CD4-positive, alpha-beta T cell (primary cell): Measurements from ENCODE around the gene C1QTNF9. TPM values are rescaled to one million over a fixed set of nuclear protein-coding genes. Genes with fewer than 3 reads are reported as not detected.

Experiments used
- ATAC-seq: fragments of 200-7000 bp; cut with Tn5 transposase; one replicate; pipeline ENCODE4 v1.10.0; 2022; ENCODE audit warnings: mild to moderate bottlenecking; ENCODE audit not compliant: poor library complexity
- CTCF ChIA-PET: fragments of 350-600 bp; sonication (Branson Sonifier 250); formaldehyde crosslinking; loops from one replicate; lab custom pipeline; 2021; ENCODE audit warnings: antibody characterized with exemption, inconsistent platforms; lab: Charles Lee
- POLR2A ChIA-PET: fragments of 350-600 bp; sonication (Branson Sonifier 250); formaldehyde crosslinking; loops from one replicate; lab custom pipeline; 2021; ENCODE audit warnings: antibody characterized with exemption, inconsistent platforms; lab: Charles Lee
- DNase-seq, 14 experiments: peaks; one replicate each; pipeline ENCODE4 v3.0.0-alpha.2; 2013 to 2020; ENCODE audit warnings: mixed read lengths in 2 of 14
- H3K27ac ChIP-seq, 2 donors: one replicate each; pipeline versions ENCODE4 v1.5.1 to v1.7.0; 2013; ENCODE audit warnings: low read length in 2 of 2, low read depth in 1 of 2, mild to moderate bottlenecking in 1 of 2
- H3K27me3 ChIP-seq, 2 experiments: 1 replicate in 1 of 2; 2 replicates in 1 of 2; pipeline versions ENCODE4 v1.6.1 to v1.7.0; 2013; ENCODE audit warnings: low read length in 2 of 2, control low read depth in 1 of 2, mild to moderate bottlenecking in 1 of 2, moderate library complexity in 1 of 2; ENCODE audit not compliant: insufficient read depth in 2 of 2, control insufficient read depth in 1 of 2
- H3K36me3 ChIP-seq: one replicate; pipeline ENCODE4 v1.6.1; 2013; ENCODE audit warnings: low read length, control low read depth; ENCODE audit not compliant: insufficient read depth
- H3K4me1 ChIP-seq: one replicate; pipeline ENCODE4 v1.6.1; 2013; ENCODE audit warnings: low read length, control low read depth; ENCODE audit not compliant: insufficient read depth
- H3K4me3 ChIP-seq: one replicate; pipeline ENCODE4 v1.5.1; 2013; ENCODE audit warnings: mild to moderate bottlenecking, low read length, moderate library complexity
- H3K9me3 ChIP-seq, 2 experiments: 1 replicate in 1 of 2; 2 replicates in 1 of 2; pipeline versions ENCODE4 v1.6.1 to v1.7.0; 2013; ENCODE audit warnings: low read length in 2 of 2, mild to moderate bottlenecking in 2 of 2, control low read depth in 1 of 2, moderate library complexity in 1 of 2; ENCODE audit not compliant: control insufficient read depth in 1 of 2, insufficient read depth in 1 of 2
- H3K27ac Mint-ChIP-seq: one replicate; pipeline ENCODE4 v1.8.0; 2020; ENCODE audit warnings: mixed read lengths
- H3K27me3 Mint-ChIP-seq: one replicate; pipeline ENCODE4 v1.8.0; 2021; ENCODE audit warnings: mixed read lengths
- H3K36me3 Mint-ChIP-seq: one replicate; pipeline ENCODE4 v1.8.0; 2021; ENCODE audit warnings: low read depth, mixed read lengths
- H3K4me1 Mint-ChIP-seq: one replicate; pipeline ENCODE4 v1.8.0; 2021; ENCODE audit warnings: low read depth, mixed read lengths
- H3K4me3 Mint-ChIP-seq: one replicate; pipeline ENCODE4 v1.8.0; 2020; ENCODE audit warnings: mild to moderate bottlenecking, mixed read lengths
- H3K9me3 Mint-ChIP-seq: one replicate; pipeline ENCODE4 v1.8.0; 2020; ENCODE audit warnings: mixed read lengths
- intact Hi-C, 2 experiments: fragments of 100-400 bp; cut with DNase I in 1 of 2; cut with micrococcal nuclease in 1 of 2; formaldehyde crosslinking; loops; one replicate each; pipeline versions ENCODE4 v1.15.1 to v1.9.0; 2023 to 2025; cut with DNase I, micrococcal nuclease
- total RNA-seq, 174 experiments: library from RNA in 2 of 174; stranded (reverse) in 2 of 174; gene quantifications; one replicate each; pipeline ENCODE4 v1.2.3 and lab custom pipeline; 2021 to 2026
- TF ChIP-seq, protein P1 (sequence below): fragments of 200-600 bp; IDR thresholded peaks from one replicate; pipeline ENCODE4 v1.8.0; 2022; ENCODE audit warnings: antibody characterized with exemption, mild to moderate bottlenecking

The C1QTNF9 gene
- total RNA-seq, 2 experiments from 2014 or later: not detected

DNA sequence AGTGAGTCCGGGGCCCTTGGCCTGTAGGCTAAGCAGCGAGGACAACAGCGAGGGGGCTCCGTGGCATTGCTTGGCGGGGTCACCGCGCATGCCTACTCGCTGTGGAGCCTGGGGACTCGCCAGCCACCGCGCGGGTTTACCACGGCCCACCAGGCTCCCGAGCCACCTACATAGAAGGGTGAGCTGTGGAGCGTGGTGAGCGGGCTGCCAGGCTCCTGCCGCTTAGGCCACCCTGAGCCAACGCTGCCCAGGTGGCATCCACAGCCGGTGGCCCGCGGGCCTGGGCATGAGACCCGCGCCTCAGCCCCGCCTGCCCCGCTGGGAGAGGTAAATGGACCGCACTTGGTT is 31.2 kb downstream of the C1QTNF9 start:
- CTCF ChIA-PET: no interaction called here
- intact Hi-C loops: no loop called here

DNA sequence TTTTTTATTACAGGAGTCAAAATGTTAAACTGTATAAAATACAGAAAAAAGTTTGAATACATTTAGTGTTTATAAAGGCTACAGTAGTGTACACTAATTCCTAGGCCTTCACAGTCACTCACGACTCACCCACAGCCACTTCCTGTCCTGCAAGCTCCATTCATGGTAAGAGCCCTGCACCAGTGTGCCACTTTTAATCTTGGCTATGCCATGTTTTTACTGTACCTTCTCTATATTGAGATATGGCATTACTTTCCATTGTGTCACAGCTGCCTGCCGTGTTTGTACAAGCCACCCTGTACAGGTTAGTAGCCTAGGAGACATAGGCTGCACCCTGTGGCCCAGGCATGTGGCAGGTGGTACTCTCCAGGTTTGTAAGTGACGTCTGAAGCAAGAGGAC is 32.1 kb downstream of the C1QTNF9 start:
- Mint-ChIP-seq H3K4me3 (no peak overlapping the region), H3K27ac (no peak overlapping the region), H3K4me1 (no peaks in the 10 kb centered on the region), H3K36me3 (no peaks in the 10 kb centered on the region), H3K9me3 (no peaks in the 10 kb centered on the region), H3K27me3 (no peaks in the 10 kb centered on the region)
- POLR2A ChIA-PET: no interaction called here
- intact Hi-C loops: no loop called here
- H3K36me3 ChIP-seq: no peaks in the 10 kb centered on the region
- TF ChIP-seq, protein P1, sequence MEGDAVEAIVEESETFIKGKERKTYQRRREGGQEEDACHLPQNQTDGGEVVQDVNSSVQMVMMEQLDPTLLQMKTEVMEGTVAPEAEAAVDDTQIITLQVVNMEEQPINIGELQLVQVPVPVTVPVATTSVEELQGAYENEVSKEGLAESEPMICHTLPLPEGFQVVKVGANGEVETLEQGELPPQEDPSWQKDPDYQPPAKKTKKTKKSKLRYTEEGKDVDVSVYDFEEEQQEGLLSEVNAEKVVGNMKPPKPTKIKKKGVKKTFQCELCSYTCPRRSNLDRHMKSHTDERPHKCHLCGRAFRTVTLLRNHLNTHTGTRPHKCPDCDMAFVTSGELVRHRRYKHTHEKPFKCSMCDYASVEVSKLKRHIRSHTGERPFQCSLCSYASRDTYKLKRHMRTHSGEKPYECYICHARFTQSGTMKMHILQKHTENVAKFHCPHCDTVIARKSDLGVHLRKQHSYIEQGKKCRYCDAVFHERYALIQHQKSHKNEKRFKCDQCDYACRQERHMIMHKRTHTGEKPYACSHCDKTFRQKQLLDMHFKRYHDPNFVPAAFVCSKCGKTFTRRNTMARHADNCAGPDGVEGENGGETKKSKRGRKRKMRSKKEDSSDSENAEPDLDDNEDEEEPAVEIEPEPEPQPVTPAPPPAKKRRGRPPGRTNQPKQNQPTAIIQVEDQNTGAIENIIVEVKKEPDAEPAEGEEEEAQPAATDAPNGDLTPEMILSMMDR: no peak
- CTCF ChIA-PET: no interaction called here
- H3K27ac ChIP-seq: no peak overlapping the region
- peaks cover 0 to 18% of the 10 kb centered on the region in 2 experiments for H3K9me3 ChIP-seq
- ATAC-seq (no peak), DNase-seq (no peak)
- no peak overlapping the region for H3K4me3 ChIP-seq
- no peaks in the 10 kb centered on the region for H3K27me3 ChIP-seq
- no peaks in the 10 kb centered on the region for H3K4me1 ChIP-seq

More for the DNA sequence above, 31.2 kb downstream of the C1QTNF9 start:
- Mint-ChIP-seq H3K27me3 (no peaks in the 10 kb centered on the region), H3K9me3 (no peaks in the 10 kb centered on the region), H3K4me3 (no peak overlapping the region), H3K27ac (no peak overlapping the region), H3K36me3 (no peaks in the 10 kb centered on the region), H3K4me1 (no peaks in the 10 kb centered on the region)
- peaks cover 0 to 18% of the 10 kb centered on the region in 2 experiments for H3K9me3 ChIP-seq
- no peak overlapping the region for H3K27ac ChIP-seq
- no peak for DNase-seq
- TF ChIP-seq, protein P1: no peak
- H3K4me1 ChIP-seq: no peaks in the 10 kb centered on the region
- POLR2A ChIA-PET: no interaction called here
- no peak for ATAC-seq
- H3K4me3 ChIP-seq: no peak overlapping the region
- no peaks in the 10 kb centered on the region for H3K36me3 ChIP-seq
- H3K27me3 ChIP-seq: no peaks in the 10 kb centered on the region

DNA sequence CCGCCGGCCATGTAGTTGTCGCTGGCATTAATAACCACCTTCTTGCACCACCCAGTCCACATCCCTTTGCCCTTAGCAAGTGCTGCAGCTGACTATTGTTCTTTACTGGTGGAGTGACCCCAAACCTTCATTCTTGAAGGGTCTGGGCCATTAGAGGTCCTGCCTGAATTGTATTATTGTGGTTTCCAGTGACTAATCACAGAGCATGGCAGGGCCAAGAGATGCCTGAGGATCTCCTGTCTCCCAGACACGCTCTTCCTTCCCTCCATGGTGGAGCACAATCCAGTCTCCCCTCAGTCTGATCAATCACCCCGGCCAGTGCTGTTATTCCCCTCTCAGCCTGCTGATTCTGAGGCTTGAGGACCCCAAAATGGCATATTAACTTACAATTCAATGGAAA is 39.0 kb downstream of the C1QTNF9 start:
- Histone ChIP-seq H3K9me3 (no peaks in the 10 kb centered on the region), H3K4me1 (no peaks in the 10 kb centered on the region), H3K4me3 (no peak overlapping the region), H3K27ac (no peak overlapping the region), H3K27me3 (no peaks in the 10 kb centered on the region), H3K36me3 (no peaks in the 10 kb centered on the region)
- no peaks in the 10 kb centered on the region for H3K27me3 Mint-ChIP-seq
- no peak overlapping the region for H3K27ac Mint-ChIP-seq
- H3K4me1 Mint-ChIP-seq: no peaks in the 10 kb centered on the region
- no peak overlapping the region for H3K4me3 Mint-ChIP-seq
- H3K9me3 Mint-ChIP-seq: no peaks in the 10 kb centered on the region
- ChIA-PET POLR2A (no interaction called here), CTCF (interaction anchor here (0.5 kb wide), 1 partner anchor 20 kb away, joined by 3 read pairs; no protein-coding TSS in a partner anchor)
- DNase-seq (no peak), ATAC-seq (no peak)
- TF ChIP-seq, protein P1: no peak
- intact Hi-C loops: no loop called here
- H3K36me3 Mint-ChIP-seq: no peaks in the 10 kb centered on the region
